Gastroesophageal sphincter (tissue), 3 donors: ENCODE results near the gene MAGED4.
"Not testable (repeated sequence)": the region's sequence is repeated elsewhere in the genome, so short reads cannot be mapped to it uniquely, and the experiment has no call there.

Source experiments
- POLR2AphosphoS5 ChIP-seq: sonication (generic); formaldehyde crosslinking; IDR thresholded peaks from one replicate; pipeline ENCODE4 v1.6.1; 2017; ENCODE audit warnings: antibody characterized with exemption
- TF ChIP-seq, protein P1 (sequence below), 4 experiments: fragments of 200-600 bp in 2 of 4; fragments of 450-650 bp in 2 of 4; sonication (generic) in 1 of 4; IDR thresholded peaks; one replicate each; pipeline ENCODE4 v1.5.1; 2017 to 2019; ENCODE audit warnings: antibody characterized with exemption in 4 of 4, mild to moderate bottlenecking in 2 of 4, moderate library complexity in 2 of 4

- TF ChIP-seq POLR2AphosphoS5 = not testable (repeated sequence)
- TF ChIP-seq, protein P1, sequence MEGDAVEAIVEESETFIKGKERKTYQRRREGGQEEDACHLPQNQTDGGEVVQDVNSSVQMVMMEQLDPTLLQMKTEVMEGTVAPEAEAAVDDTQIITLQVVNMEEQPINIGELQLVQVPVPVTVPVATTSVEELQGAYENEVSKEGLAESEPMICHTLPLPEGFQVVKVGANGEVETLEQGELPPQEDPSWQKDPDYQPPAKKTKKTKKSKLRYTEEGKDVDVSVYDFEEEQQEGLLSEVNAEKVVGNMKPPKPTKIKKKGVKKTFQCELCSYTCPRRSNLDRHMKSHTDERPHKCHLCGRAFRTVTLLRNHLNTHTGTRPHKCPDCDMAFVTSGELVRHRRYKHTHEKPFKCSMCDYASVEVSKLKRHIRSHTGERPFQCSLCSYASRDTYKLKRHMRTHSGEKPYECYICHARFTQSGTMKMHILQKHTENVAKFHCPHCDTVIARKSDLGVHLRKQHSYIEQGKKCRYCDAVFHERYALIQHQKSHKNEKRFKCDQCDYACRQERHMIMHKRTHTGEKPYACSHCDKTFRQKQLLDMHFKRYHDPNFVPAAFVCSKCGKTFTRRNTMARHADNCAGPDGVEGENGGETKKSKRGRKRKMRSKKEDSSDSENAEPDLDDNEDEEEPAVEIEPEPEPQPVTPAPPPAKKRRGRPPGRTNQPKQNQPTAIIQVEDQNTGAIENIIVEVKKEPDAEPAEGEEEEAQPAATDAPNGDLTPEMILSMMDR (IDR thresholded peaks at IDR 0.05) = not testable (repeated sequence)
Observed at GRCh38 chrX:52150667-52151066, 34.0 kb upstream of the MAGED4 start.
